ENCODE measurements around the gene SLC35G4. TPM values are rescaled to one million over a fixed set of nuclear protein-coding genes. Genes with fewer than 3 reads are reported as not detected.

Gene SLC35G4
- total RNA-seq, 1 experiment from 2014 or later: not detected

- CTCF ChIA-PET: no interaction called here
- no peak overlapping the region for H3K4me3 ChIP-seq (ENCODE audit: low read depth, low read length, poor library complexity, severe bottlenecking)
- no peaks in the 10 kb centered on the region for H3K36me3 ChIP-seq (ENCODE audit: insufficient read depth, low read length, poor library complexity, severe bottlenecking)
- H3K27ac ChIP-seq (ENCODE audit: low read depth, low read length, poor library complexity, severe bottlenecking): no peak overlapping the region
- no peaks in the 10 kb centered on the region for H3K4me1 ChIP-seq (ENCODE audit: insufficient read depth, low read length, poor library complexity, severe bottlenecking)
- no peaks in the 10 kb centered on the region for H3K9me3 ChIP-seq (ENCODE audit: low read depth, low read length, poor library complexity, severe bottlenecking)
- POLR2A ChIA-PET (ENCODE audit: low non-redundant PET): no interaction called here
- BruUV-seq (replicated peaks): no TSS peak
- H3K27me3 ChIP-seq (replicated peaks; ENCODE audit: insufficient read depth, low read depth, low read length, poor library complexity): peaks cover 40% of the 10 kb centered on the region
- no peak for DNase-seq (ENCODE audit: low spot score)
- TF ChIP-seq CTCF (conservative IDR thresholded peaks at IDR 0.05; ENCODE audit: low read depth, low read length): no peak
- TF ChIP-seq EZH2 (IDR thresholded peaks at IDR 0.05; ENCODE audit: borderline replicate concordance, low read depth, low read length, poor library complexity, severe bottlenecking): no peak
- intact Hi-C loops (cut with micrococcal nuclease; ENCODE audit: unreplicated experiment): no loop called here
Observed at GRCh38 chr18:11572201-11572600, 37.2 kb upstream of the SLC35G4 start.

GRCh38 chr18:11574545-11574944 lies 34.9 kb upstream of the SLC35G4 start:
- ChIA-PET CTCF (no interaction called here), POLR2A (ENCODE audit: low non-redundant PET) (no interaction called here)
- DNase-seq (ENCODE audit: low spot score): no peak
- peaks cover 40% of the 10 kb centered on the region for H3K27me3 ChIP-seq (replicated peaks; ENCODE audit: insufficient read depth, low read depth, low read length, poor library complexity)
- H3K27ac ChIP-seq (ENCODE audit: low read depth, low read length, poor library complexity, severe bottlenecking): no peak overlapping the region
- H3K4me1 ChIP-seq (ENCODE audit: insufficient read depth, low read length, poor library complexity, severe bottlenecking): no peaks in the 10 kb centered on the region
- BruUV-seq (replicated peaks): no TSS peak
- H3K36me3 ChIP-seq (ENCODE audit: insufficient read depth, low read length, poor library complexity, severe bottlenecking): no peaks in the 10 kb centered on the region
- intact Hi-C loops (cut with micrococcal nuclease; ENCODE audit: unreplicated experiment): no loop called here
- no peak overlapping the region for H3K4me3 ChIP-seq (ENCODE audit: low read depth, low read length, poor library complexity, severe bottlenecking)
- no peak for TF ChIP-seq CTCF (conservative IDR thresholded peaks at IDR 0.05; ENCODE audit: low read depth, low read length)
- TF ChIP-seq EZH2 (IDR thresholded peaks at IDR 0.05; ENCODE audit: borderline replicate concordance, low read depth, low read length, poor library complexity, severe bottlenecking): no peak
- H3K9me3 ChIP-seq (ENCODE audit: low read depth, low read length, poor library complexity, severe bottlenecking): no peaks in the 10 kb centered on the region

GRCh38 chr18:11577271-11578112 lies 31.9 kb upstream of the SLC35G4 start:
- no peak for DNase-seq (ENCODE audit: low spot score)
- Histone ChIP-seq H3K36me3 (ENCODE audit: insufficient read depth, low read length, poor library complexity, severe bottlenecking) (no peaks in the 10 kb centered on the region), H3K9me3 (ENCODE audit: low read depth, low read length, poor library complexity, severe bottlenecking) (no peaks in the 10 kb centered on the region), H3K27ac (ENCODE audit: low read depth, low read length, poor library complexity, severe bottlenecking) (no peak overlapping the region), H3K27me3 (replicated peaks; ENCODE audit: insufficient read depth, low read depth, low read length, poor library complexity) (peaks cover 40% of the 10 kb centered on the region), H3K4me1 (ENCODE audit: insufficient read depth, low read length, poor library complexity, severe bottlenecking) (no peaks in the 10 kb centered on the region), H3K4me3 (ENCODE audit: low read depth, low read length, poor library complexity, severe bottlenecking) (no peak overlapping the region)
- ChIA-PET CTCF (no interaction called here), POLR2A (ENCODE audit: low non-redundant PET) (no interaction called here)
- intact Hi-C loops (cut with micrococcal nuclease; ENCODE audit: unreplicated experiment): no loop called here
- TF ChIP-seq EZH2 (IDR thresholded peaks at IDR 0.05; ENCODE audit: borderline replicate concordance, low read depth, low read length, poor library complexity, severe bottlenecking) (no peak), CTCF (conservative IDR thresholded peaks at IDR 0.05; ENCODE audit: low read depth, low read length) (no peak)
- BruUV-seq (replicated peaks): no TSS peak
